Gastrocnemius medialis (tissue), 4 donors: ENCODE data around the gene FNIP2. TPM values are rescaled to one million over a fixed set of nuclear protein-coding genes. Genes with fewer than 3 reads are reported as not detected.

Source experiments
- ATAC-seq, 2 donors: fragments of 150-250 bp; one replicate each; pipeline ENCODE4 v1.9.1; 2016
- DNase-seq, 2 donors: peaks; one replicate each; pipeline ENCODE4 v3.0.0-alpha.2; 2019
- H3K27ac ChIP-seq, 4 donors: fragments of 200-600 bp; sonication (generic); 1 replicate in 1 of 4; 2 replicates in 3 of 4; pipeline ENCODE4 v1.5.1; 2016 to 2018; ENCODE audit warnings: mild to moderate bottlenecking in 2 of 4, moderate library complexity in 1 of 4
- H3K27me3 ChIP-seq, 3 donors: fragments of 200-600 bp; sonication (generic) in 2 of 3; 1 replicate in 1 of 3; 2 replicates in 2 of 3; pipeline versions ENCODE4 v1.5.1 to v1.6.0; 2016 to 2019; ENCODE audit warnings: mild to moderate bottlenecking in 1 of 3, moderate library complexity in 1 of 3
- H3K36me3 ChIP-seq, 2 donors: fragments of 200-600 bp; sonication (generic) in 1 of 2; one replicate each; pipeline ENCODE4 v1.5.1; 2017 to 2018
- H3K4me1 ChIP-seq, 2 donors: fragments of 200-600 bp; sonication (generic) in 1 of 2; one replicate each; pipeline ENCODE4 v1.5.1; 2016 to 2017; ENCODE audit warnings: mild to moderate bottlenecking in 2 of 2
- H3K4me3 ChIP-seq, 4 donors: fragments of 200-600 bp; sonication (generic) in 3 of 4; 1 replicate in 1 of 4; 2 replicates in 3 of 4; pipeline ENCODE4 v1.5.1; 2016 to 2019; ENCODE audit warnings: mild to moderate bottlenecking in 2 of 4
- H3K9me3 ChIP-seq, 3 donors: fragments of 200-600 bp; sonication (generic) in 2 of 3; 1 replicate in 1 of 3; 2 replicates in 2 of 3; pipeline ENCODE4 v1.5.1; 2016 to 2019
- POLR2A ChIP-seq, 2 donors: fragments of 450-650 bp; IDR thresholded peaks; one replicate each; pipeline ENCODE4 v1.6.1; 2017; ENCODE audit warnings: antibody characterized with exemption in 2 of 2, mild to moderate bottlenecking in 2 of 2, moderate library complexity in 2 of 2
- in situ Hi-C, 4 donors: fragments of 200-750 bp; cut with MboI; loops; one replicate each; pipeline versions ENCODE4 v1.15.0 to v1.8.0; 2017; ENCODE audit warnings: low sequenced_read_pairs in 4 of 4
- intact Hi-C: fragments of 100-400 bp; cut with DNase I; formaldehyde crosslinking; loops from one replicate; pipeline ENCODE4 v1.15.1; 2023; ENCODE audit warnings: low total_unique reads
- total RNA-seq, 4 donors: library from RNA; depleted of rRNA; stranded (reverse); fragments of >200 nt; gene quantifications; one replicate each; pipeline versions ENCODE4 v1.1.0 to v1.2.3, GENCODE V29; 2016
- TF ChIP-seq, protein P1 (sequence below), 5 experiments: fragments of 450-650 bp in 3 of 5; fragments of 200-600 bp in 2 of 5; sonication (generic) in 2 of 5; IDR thresholded peaks in 4 of 5; conservative IDR thresholded peaks in 1 of 5; 1 replicate in 4 of 5; 2 replicates in 1 of 5; pipeline ENCODE4 v1.5.1; 2016 to 2019; ENCODE audit warnings: antibody characterized with exemption in 5 of 5, mild to moderate bottlenecking in 3 of 5, moderate library complexity in 3 of 5

FNIP2 gene
- total RNA-seq, 4 donors from 2014 or later: 9.9 to 32.8 (median 22.2) TPM

DNA sequence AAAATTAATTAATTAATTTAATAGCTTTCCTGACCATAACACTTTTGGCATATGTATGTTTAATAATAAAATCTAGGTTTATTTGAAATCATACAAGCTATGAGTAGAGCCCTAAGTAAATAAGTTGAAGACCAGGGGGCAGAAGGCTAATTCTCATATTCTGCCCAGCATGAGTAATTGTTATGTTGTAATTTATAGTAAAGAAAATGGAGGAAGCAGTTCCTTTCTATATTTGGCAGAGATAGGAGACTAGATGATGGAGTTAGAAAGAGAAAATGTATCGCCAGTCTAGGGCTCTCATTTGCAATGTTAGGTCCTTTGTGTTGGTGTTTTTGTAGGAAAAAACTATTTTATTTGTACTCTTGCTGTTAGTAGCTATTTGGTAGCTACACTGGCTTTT lies 89.1 kb downstream of the FNIP2 start:
- in situ Hi-C loops: loop anchor here (5.0 to 25.0 kb wide), 5 partner anchors 317 to 587 kb away; no protein-coding TSS in a partner anchor
- H3K36me3 ChIP-seq: peaks cover 5 to 38% of the 10 kb centered on the region in 2 donors
- no peaks in the 10 kb centered on the region for H3K4me1 ChIP-seq
- H3K27me3 ChIP-seq: no peaks in the 10 kb centered on the region
- DNase-seq: no peak
- no peak for ATAC-seq
- no peak overlapping the region for H3K27ac ChIP-seq
- H3K9me3 ChIP-seq: no peaks in the 10 kb centered on the region
- intact Hi-C loops: loop anchor here (2.0 to 5.0 kb wide), 3 partner anchors 317 to 589 kb away; no protein-coding TSS in a partner anchor
- TF ChIP-seq, protein P1, sequence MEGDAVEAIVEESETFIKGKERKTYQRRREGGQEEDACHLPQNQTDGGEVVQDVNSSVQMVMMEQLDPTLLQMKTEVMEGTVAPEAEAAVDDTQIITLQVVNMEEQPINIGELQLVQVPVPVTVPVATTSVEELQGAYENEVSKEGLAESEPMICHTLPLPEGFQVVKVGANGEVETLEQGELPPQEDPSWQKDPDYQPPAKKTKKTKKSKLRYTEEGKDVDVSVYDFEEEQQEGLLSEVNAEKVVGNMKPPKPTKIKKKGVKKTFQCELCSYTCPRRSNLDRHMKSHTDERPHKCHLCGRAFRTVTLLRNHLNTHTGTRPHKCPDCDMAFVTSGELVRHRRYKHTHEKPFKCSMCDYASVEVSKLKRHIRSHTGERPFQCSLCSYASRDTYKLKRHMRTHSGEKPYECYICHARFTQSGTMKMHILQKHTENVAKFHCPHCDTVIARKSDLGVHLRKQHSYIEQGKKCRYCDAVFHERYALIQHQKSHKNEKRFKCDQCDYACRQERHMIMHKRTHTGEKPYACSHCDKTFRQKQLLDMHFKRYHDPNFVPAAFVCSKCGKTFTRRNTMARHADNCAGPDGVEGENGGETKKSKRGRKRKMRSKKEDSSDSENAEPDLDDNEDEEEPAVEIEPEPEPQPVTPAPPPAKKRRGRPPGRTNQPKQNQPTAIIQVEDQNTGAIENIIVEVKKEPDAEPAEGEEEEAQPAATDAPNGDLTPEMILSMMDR (IDR thresholded peaks at IDR 0.05 in 4 of 5, conservative IDR thresholded peaks at IDR 0.05 in 1 of 5): no peak
- no peak for TF ChIP-seq POLR2A (IDR thresholded peaks at IDR 0.05)
- no peak overlapping the region for H3K4me3 ChIP-seq

DNA sequence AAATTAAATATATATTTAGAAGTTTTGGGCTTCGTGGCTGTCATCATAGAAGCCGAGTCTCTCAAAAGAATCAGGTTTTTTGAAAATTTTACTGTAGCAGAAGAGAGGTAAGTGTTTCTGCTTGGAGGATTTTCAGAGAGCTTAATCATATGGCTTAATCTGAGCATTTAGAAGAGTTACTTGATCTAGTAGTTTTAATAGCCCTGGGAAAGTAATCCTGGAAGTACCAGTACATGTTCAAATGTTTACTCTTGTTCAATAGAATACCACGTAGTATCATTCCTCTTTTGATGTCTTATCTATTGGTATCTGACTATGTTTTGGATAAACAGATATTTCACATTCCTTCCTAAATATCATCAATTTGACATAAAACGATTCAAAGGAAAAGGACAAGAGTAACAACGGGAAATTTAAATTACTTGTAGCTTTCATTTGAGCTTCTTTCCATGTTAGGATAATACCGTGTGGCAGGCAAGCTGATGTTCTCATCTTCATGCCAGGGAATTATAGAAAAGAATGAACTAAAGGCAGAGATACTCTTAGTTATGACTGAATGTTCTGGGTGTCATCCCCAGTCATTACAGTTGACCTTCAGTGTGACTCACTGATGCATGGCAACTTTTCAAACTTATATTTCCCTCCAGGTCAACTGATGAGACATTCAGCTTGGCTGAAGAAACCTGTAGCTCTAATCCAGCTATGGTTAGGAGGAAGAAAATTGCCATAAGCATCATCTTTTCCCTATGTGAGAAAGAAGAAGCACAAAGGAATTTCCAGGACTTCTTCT lies 89.8 kb downstream of the FNIP2 start:
- peaks cover 5 to 42% of the 10 kb centered on the region in 2 donors for H3K36me3 ChIP-seq
- H3K27me3 ChIP-seq: no peaks in the 10 kb centered on the region
- no peak for TF ChIP-seq POLR2A (IDR thresholded peaks at IDR 0.05)
- TF ChIP-seq, protein P1 (IDR thresholded peaks at IDR 0.05 in 4 of 5, conservative IDR thresholded peaks at IDR 0.05 in 1 of 5): no peak
- intact Hi-C loops (loop anchor here (5.0 kb wide), 1 partner anchor 589 kb away; no protein-coding TSS in a partner anchor), in situ Hi-C loops (loop anchor here (5.0 to 25.0 kb wide), 5 partner anchors 316 to 586 kb away; no protein-coding TSS in a partner anchor)
- no peak for DNase-seq
- H3K4me3 ChIP-seq: no peak overlapping the region
- no peaks in the 10 kb centered on the region for H3K4me1 ChIP-seq
- H3K9me3 ChIP-seq: no peaks in the 10 kb centered on the region
- no peak for ATAC-seq
- no peak overlapping the region for H3K27ac ChIP-seq

DNA sequence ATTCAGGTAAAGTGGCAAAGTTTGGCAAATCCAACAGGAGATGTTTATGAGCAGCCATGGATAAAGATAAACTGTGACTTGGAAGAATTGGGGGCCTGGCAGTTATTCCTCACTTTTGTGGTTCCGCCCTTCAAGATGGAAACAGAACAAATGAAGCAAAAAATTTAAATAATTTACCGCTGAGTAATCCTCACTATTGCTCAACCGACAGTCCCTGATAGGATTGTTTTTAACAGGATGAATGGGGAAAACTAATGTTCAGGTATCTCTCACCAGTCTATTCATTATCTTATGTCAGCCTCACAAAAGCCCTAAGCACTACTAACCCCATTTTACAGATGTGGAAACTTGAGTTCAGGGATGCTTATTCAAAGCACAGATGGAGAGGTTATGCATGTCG lies 90.8 kb downstream of the FNIP2 start:
- Histone ChIP-seq H3K4me3 (no peak overlapping the region), H3K27ac (no peak overlapping the region), H3K4me1 (no peaks in the 10 kb centered on the region), H3K36me3 (peaks cover 5 to 47% of the 10 kb centered on the region in 2 donors), H3K27me3 (no peaks in the 10 kb centered on the region), H3K9me3 (no peaks in the 10 kb centered on the region)
- DNase-seq (no peak), ATAC-seq (no peak)
- in situ Hi-C loops (loop anchor here (5.0 to 25.0 kb wide), 5 partner anchors 315 to 585 kb away; no protein-coding TSS in a partner anchor), intact Hi-C loops (loop anchor here (5.0 kb wide), 1 partner anchor 588 kb away; no protein-coding TSS in a partner anchor)
- TF ChIP-seq, protein P1 (IDR thresholded peaks at IDR 0.05 in 4 of 5, conservative IDR thresholded peaks at IDR 0.05 in 1 of 5): no peak
- no peak for TF ChIP-seq POLR2A (IDR thresholded peaks at IDR 0.05)

DNA sequence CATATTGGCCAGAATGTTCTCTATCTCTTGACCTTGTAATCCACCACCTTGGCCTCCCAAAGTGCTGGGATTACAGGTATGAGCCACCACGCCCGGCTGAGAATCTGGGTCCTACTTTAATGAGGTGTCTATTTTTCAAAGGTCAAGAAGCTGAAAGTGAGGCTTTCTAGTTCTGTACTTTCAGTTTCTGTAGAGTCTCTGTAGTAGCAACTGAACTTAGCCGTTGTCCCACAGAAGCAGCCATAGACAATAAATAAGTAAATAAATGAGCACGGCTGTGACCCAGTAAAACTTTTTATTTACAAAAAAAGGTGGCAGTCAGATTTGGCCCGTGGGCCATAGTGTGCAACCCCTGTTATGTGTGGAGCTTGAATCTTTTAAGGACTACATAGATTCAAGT lies 92.0 kb downstream of the FNIP2 start:
- ATAC-seq (no peak), DNase-seq (no peak)
- intact Hi-C loops (no loop called here), in situ Hi-C loops (loop anchor here in 2 of 4 donors (25.0 kb wide), 1 partner anchor 576 kb away; no protein-coding TSS in a partner anchor)
- Histone ChIP-seq H3K36me3 (peaks cover 5 to 47% of the 10 kb centered on the region in 2 donors), H3K27me3 (no peaks in the 10 kb centered on the region), H3K4me3 (no peak overlapping the region), H3K9me3 (no peaks in the 10 kb centered on the region), H3K4me1 (no peaks in the 10 kb centered on the region), H3K27ac (no peak overlapping the region)
- TF ChIP-seq POLR2A (IDR thresholded peaks at IDR 0.05): no peak
- TF ChIP-seq, protein P1 (IDR thresholded peaks at IDR 0.05 in 4 of 5, conservative IDR thresholded peaks at IDR 0.05 in 1 of 5): no peak
